ENCODE data around the gene SLC22A12. TPM values are rescaled to one million over a fixed set of nuclear protein-coding genes. Genes with fewer than 3 reads are reported as not detected.

The SLC22A12 gene
- total and polyA plus RNA-seq, 2 experiments from 2014 or later, result not detected

DNA sequence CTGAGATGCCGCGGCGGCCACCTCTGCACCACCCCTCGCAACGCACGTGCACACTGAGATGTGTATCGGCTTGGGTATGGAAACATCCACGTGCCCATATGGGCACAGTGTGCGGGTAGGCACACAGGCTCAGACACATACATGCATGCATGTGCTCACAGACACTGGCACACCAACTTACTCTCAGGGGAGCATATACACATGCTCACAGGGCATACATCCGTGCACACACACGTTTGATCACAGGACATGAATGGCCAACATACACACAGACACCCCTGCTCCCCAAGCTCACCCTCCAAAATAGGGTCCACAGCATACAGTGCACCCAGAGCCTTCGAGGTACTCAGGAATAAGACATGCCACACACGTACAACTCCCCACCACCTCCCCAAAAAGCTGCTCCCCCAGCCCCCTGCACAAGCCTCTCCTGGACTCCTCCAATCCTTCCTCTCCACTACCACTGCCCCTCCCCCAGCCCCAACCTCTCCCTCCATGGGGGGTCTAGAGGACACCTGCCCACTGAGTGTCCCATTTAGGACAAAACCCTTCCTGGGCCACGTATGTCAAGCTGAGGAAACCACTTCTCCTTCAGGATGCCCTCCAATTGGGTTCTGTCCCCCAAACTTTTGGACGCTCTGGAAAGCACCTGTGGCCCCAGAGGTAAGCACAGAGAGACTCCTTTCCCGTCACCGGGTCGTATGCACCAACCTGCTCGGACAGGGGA lies 53.1 kb downstream of the SLC22A12 start:
- no peak for DNase-seq (ENCODE audit: low read depth in 1 of 2, low spot score in 1 of 2)
- Histone ChIP-seq H3K4me1 (ENCODE audit: low read depth) (no peaks in the 10 kb centered on the region), H3K4me3 (peak overlapping the region; percentile 14), H3K27me3 (peaks cover 78% of the 10 kb centered on the region), H3K9me3 (ENCODE audit: low read depth) (no peaks in the 10 kb centered on the region), H3K27ac (no peak overlapping the region), H3K36me3 (no peaks in the 10 kb centered on the region)
- no peak for TF ChIP-seq CTCF (IDR thresholded peaks at IDR 0.05; ENCODE audit: low read depth, low read length)

DNA sequence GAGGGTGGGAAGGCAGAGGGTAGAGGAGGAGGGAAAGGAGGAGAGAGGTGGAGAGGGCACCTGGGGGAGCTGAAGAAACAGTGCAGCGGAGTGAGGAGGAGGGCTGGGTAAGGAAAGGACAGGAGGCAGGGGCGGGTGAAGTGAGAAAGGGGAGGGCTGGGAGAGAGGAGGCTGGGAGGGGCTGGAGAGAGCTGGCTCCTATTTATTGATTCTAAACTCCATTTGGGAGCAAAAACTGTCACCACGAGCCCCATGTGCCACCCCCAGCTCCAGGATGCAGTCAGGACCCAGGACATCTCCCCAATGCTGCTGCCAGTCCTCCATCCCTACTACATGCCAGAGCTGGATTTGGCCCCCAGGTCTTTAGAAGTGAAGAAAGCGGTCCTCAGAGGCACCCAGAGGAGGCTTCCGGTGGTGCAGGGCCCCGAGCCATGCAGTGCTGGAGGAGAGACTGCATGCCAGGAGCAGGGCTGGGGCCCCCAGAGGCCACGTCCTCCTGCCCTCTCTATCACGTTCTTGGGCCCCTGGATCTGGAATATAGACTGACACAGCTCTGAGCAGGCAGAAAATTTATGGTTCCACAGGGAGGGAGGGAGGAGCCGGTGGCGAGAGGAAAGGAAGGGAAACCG lies 53.7 kb downstream of the SLC22A12 start:
- TF ChIP-seq CTCF (IDR thresholded peaks at IDR 0.05; ENCODE audit: low read depth, low read length), result peak; percentile 15
- DNase-seq (ENCODE audit: low read depth in 1 of 2, low spot score in 1 of 2), result peak in 1 of 2 donors; percentile 21
- H3K36me3 ChIP-seq, result no peaks in the 10 kb centered on the region
- H3K27ac ChIP-seq, result no peak overlapping the region
- H3K9me3 ChIP-seq (ENCODE audit: low read depth), result no peaks in the 10 kb centered on the region
- no peak overlapping the region for H3K4me3 ChIP-seq
- H3K27me3 ChIP-seq, result peaks cover 71% of the 10 kb centered on the region
- H3K4me1 ChIP-seq (ENCODE audit: low read depth), result no peaks in the 10 kb centered on the region

DNA sequence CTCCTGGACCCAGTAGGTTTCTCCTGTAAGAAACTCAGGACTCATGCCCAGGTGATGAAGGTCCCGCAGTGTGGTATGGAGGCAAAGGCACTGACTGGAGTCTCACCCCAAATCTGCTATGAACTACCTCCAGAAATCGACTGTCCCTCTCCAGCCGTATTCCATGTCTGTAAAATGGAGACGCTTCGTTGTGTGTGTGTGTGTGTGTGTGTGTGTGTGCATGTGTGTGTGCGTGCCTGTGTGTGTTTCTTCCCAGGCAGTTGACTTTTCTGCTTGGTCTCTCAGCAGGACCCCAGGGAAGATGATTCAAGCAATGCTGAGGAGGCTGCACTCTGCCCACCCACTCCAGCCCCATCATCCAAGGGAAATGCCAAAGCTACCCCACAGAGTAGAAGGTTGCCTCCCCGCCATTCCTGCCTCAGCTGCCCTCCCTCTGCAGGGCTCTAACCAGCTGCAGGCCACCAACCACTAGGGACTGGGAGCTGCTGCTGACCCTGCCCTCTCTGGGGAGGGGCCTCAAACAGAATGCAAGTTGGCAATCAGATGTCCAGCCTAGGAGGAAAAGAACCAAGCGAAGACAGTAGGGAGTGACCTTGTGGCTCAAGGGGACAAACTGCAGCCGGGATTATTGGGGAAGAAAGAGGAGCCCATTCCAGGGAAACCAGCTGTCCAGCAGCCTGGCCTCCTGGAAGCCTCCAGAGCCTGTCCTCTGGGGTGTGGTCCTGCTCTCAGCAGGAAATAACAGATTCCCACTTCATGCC lies 56.2 kb downstream of the SLC22A12 start:
- DNase-seq (ENCODE audit: low read depth in 1 of 2, low spot score in 1 of 2), result no peak
- Histone ChIP-seq H3K4me1 (ENCODE audit: low read depth) (no peaks in the 10 kb centered on the region), H3K27me3 (peaks cover 47% of the 10 kb centered on the region), H3K36me3 (no peaks in the 10 kb centered on the region), H3K9me3 (ENCODE audit: low read depth) (no peaks in the 10 kb centered on the region), H3K4me3 (no peak overlapping the region), H3K27ac (no peak overlapping the region)
- TF ChIP-seq CTCF (IDR thresholded peaks at IDR 0.05; ENCODE audit: low read depth, low read length), result no peak

DNA sequence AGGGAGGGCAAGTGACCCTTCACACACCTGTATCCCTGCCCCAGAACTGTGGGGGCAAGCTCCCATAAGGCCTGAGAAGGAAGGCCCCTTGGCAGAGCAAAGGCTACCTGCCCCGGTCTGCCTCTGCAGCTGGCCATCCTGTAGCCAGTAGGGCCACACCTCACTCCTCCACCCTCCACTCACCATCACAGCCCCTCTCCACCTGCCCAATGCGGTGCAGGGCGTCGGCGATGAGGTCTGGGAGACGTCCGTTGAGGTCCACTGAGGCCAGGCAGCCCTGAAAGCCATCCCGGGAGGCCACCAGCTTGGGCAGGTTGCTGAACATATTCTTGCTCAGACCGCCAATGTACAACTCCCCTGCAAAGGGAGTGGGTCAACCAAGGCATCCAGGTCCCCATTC lies 57.5 kb downstream of the SLC22A12 start:
- no peaks in the 10 kb centered on the region for H3K36me3 ChIP-seq
- no peaks in the 10 kb centered on the region for H3K9me3 ChIP-seq (ENCODE audit: low read depth)
- no peak overlapping the region for H3K4me3 ChIP-seq
- no peak for DNase-seq (ENCODE audit: low read depth in 1 of 2, low spot score in 1 of 2)
- no peak for TF ChIP-seq CTCF (IDR thresholded peaks at IDR 0.05; ENCODE audit: low read depth, low read length)
- H3K4me1 ChIP-seq (ENCODE audit: low read depth), result no peaks in the 10 kb centered on the region
- no peak overlapping the region for H3K27ac ChIP-seq
- peaks cover 33% of the 10 kb centered on the region for H3K27me3 ChIP-seq

DNA sequence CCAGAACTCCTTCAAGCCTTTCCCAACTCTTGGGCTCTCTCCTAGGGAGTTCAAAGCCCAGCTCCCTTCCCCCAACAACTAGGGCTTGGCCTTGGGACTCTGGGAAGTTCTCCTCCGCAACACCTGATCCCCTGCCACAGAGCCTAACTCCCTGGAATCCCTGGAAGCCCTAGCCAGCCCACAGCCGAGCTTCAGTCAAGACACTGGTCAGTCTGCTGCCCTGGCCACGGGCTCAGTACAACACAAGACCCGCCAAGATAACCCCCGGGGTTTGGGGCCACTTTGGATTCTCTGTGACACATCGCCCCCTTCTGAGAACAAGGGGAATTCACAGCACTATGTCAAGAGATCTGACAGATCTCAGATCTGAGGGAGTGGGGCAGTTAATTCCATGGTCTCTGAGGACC lies 58.3 kb downstream of the SLC22A12 start:
- TF ChIP-seq CTCF (IDR thresholded peaks at IDR 0.05; ENCODE audit: low read depth, low read length), result peak; percentile 61
- H3K4me1 ChIP-seq (ENCODE audit: low read depth), result no peaks in the 10 kb centered on the region
- peaks cover 26% of the 10 kb centered on the region for H3K27me3 ChIP-seq
- H3K36me3 ChIP-seq, result no peaks in the 10 kb centered on the region
- no peak overlapping the region for H3K4me3 ChIP-seq
- no peak overlapping the region for H3K27ac ChIP-seq
- H3K9me3 ChIP-seq (ENCODE audit: low read depth), result no peaks in the 10 kb centered on the region
- DNase-seq (ENCODE audit: low read depth in 1 of 2, low spot score in 1 of 2), result peak; percentile 51 to 71

All from cardiac muscle cell (in vitro differentiated cells and primary cell).